ENCODE measurements around the gene GRIFIN. TPM values are rescaled to one million over a fixed set of nuclear protein-coding genes. Genes with fewer than 3 reads are reported as not detected.

GRIFIN gene
- total and polyA plus RNA-seq, 8 donors = not detected

- no peak for TF ChIP-seq CTCF (IDR thresholded peaks at IDR 0.05)
- Histone ChIP-seq H3K27ac (peak overlapping the region; percentile 84 to 94 (median 87)), H3K4me3 (peak overlapping the region; percentile 57 to 80 (median 76)), H3K36me3 (peaks cover 0 to 9% (median 0%) of the 10 kb centered on the region in 3 donors), H3K4me1 (peaks cover 27 to 63% (median 46%) of the 10 kb centered on the region in 3 donors), H3K9me3 (no peaks in the 10 kb centered on the region), H3K27me3 (no peaks in the 10 kb centered on the region)
- intact Hi-C loops (cut with DNase I) = no loop called here
- ATAC-seq = no peak
- 9 to 10% methylated on average over 19 of the region's 19 CpGs for WGBS, 2 donors
- DNase-seq = peak in 4 of 6 donors; percentile 49 to 63 (median 56)
- no peak for FAIRE-seq
Observed at GRCh38 chr7:2522780-2523433, 46.7 kb upstream of the GRIFIN start.

- Histone ChIP-seq H3K4me1 (peaks cover 19 to 55% (median 41%) of the 10 kb centered on the region in 3 donors), H3K36me3 (peaks cover 0 to 9% (median 0%) of the 10 kb centered on the region in 3 donors), H3K27ac (peak overlapping the region; percentile 84 to 94 (median 87)), H3K27me3 (no peaks in the 10 kb centered on the region), H3K4me3 (peak overlapping the region; percentile 57 to 80 (median 76)), H3K9me3 (no peaks in the 10 kb centered on the region)
- no peak for ATAC-seq
- intact Hi-C loops (cut with DNase I) = no loop called here
- peak in 4 of 6 donors; percentile 43 to 69 (median 54) for DNase-seq
- 13% methylated on average over 13 to 17 of the region's 17 CpGs for WGBS, 2 donors
- TF ChIP-seq CTCF (IDR thresholded peaks at IDR 0.05) = no peak
- no peak for FAIRE-seq
Observed at GRCh38 chr7:2521952-2522591, 45.9 kb upstream of the GRIFIN start.

GRCh38 chr7:2521341-2521745 is 45.1 kb upstream of the GRIFIN start:
- H3K4me1 ChIP-seq = peaks cover 16 to 47% (median 33%) of the 10 kb centered on the region in 3 donors
- H3K27ac ChIP-seq = peak overlapping the region in 2 of 4 donors; percentile 33 to 86
- ATAC-seq = no peak
- peaks cover 0 to 5% (median 0%) of the 10 kb centered on the region in 3 donors for H3K36me3 ChIP-seq
- H3K27me3 ChIP-seq = no peaks in the 10 kb centered on the region
- FAIRE-seq = no peak
- TF ChIP-seq CTCF (IDR thresholded peaks at IDR 0.05) = no peak
- no peaks in the 10 kb centered on the region for H3K9me3 ChIP-seq
- no peak for DNase-seq
- intact Hi-C loops (cut with DNase I) = no loop called here
- H3K4me3 ChIP-seq = peak overlapping the region; percentile 57 to 80 (median 76)
- WGBS, 2 donors = 2 to 9% methylated on average over 10 to 21 of the region's 21 CpGs

- Histone ChIP-seq H3K9me3 (no peaks in the 10 kb centered on the region), H3K4me1 (peaks cover 15 to 42% (median 28%) of the 10 kb centered on the region in 3 donors), H3K36me3 (peaks cover 0 to 2% (median 0%) of the 10 kb centered on the region in 3 donors), H3K27ac (peak overlapping the region; percentile 13 to 86 (median 33)), H3K27me3 (no peaks in the 10 kb centered on the region), H3K4me3 (peak overlapping the region; percentile 57 to 80 (median 76))
- TF ChIP-seq CTCF (IDR thresholded peaks at IDR 0.05) = no peak
- DNase-seq (peak in 3 of 6 donors; percentile 42 to 57 (median 53)), ATAC-seq (no peak), FAIRE-seq (no peak)
- WGBS, 2 donors = 8% methylated on average over 8 to 12 of the region's 12 CpGs
- intact Hi-C loops (cut with DNase I) = no loop called here
Observed at GRCh38 chr7:2520761-2521290, 44.6 kb upstream of the GRIFIN start.
